ENCODE results near the gene CACNA2D4. TPM values are rescaled to one million over a fixed set of nuclear protein-coding genes. Genes with fewer than 3 reads are reported as not detected.
A peak's percentile ranks its signal among the peaks of the same experiment; 100 is the strongest.

Gene CACNA2D4
- total and polyA plus RNA-seq, 7 donors, result 2.8 to 5.8 (median 3.6) TPM

- H3K9me3 ChIP-seq, result no peaks in the 10 kb centered on the region
- intact Hi-C loops (cut with DNase I), result no loop called here
These were observed 76.8 kb downstream of the CACNA2D4 start for GRCh38 chr12:1841586-1842182.

GRCh38 chr12:1840981-1841425, 77.4 kb downstream of the CACNA2D4 start:
- TF ChIP-seq POLR2AphosphoS5 (IDR thresholded peaks at IDR 0.05) (no peak), EP300 (IDR thresholded peaks at IDR 0.05) (no peak), POLR2A (IDR thresholded peaks at IDR 0.05) (no peak), CTCF (IDR thresholded peaks at IDR 0.05) (no peak)
- no peaks in the 10 kb centered on the region for H3K4me1 ChIP-seq
- 89 to 92% methylated on average over 16 of the region's 16 CpGs for WGBS, 2 donors
- no peak overlapping the region for H3K4me3 ChIP-seq
- no peak overlapping the region for H3K27ac ChIP-seq
- intact Hi-C loops (cut with DNase I), result no loop called here
- H3K9me3 ChIP-seq, result no peaks in the 10 kb centered on the region
- DNase-seq, result peak; percentile 34
- H3K27me3 ChIP-seq, result no peaks in the 10 kb centered on the region
- H3K36me3 ChIP-seq, result no peaks in the 10 kb centered on the region

More at GRCh38 chr12:1841586-1842182, 76.8 kb downstream of the CACNA2D4 start:
- H3K27me3 ChIP-seq, result no peaks in the 10 kb centered on the region
- TF ChIP-seq CTCF (IDR thresholded peaks at IDR 0.05) (no peak), POLR2AphosphoS5 (IDR thresholded peaks at IDR 0.05) (no peak), EP300 (IDR thresholded peaks at IDR 0.05) (no peak), POLR2A (IDR thresholded peaks at IDR 0.05) (no peak)
- peak; percentile 20 for DNase-seq
- H3K36me3 ChIP-seq, result no peaks in the 10 kb centered on the region
- H3K4me3 ChIP-seq, result no peak overlapping the region
- H3K27ac ChIP-seq, result no peak overlapping the region
- WGBS, 2 donors, result 76 to 88% methylated on average over 13 of the region's 13 CpGs
- no peaks in the 10 kb centered on the region for H3K4me1 ChIP-seq

- no peaks in the 10 kb centered on the region for H3K9me3 ChIP-seq
- no peak overlapping the region for H3K4me3 ChIP-seq
- H3K27me3 ChIP-seq, result no peaks in the 10 kb centered on the region
- H3K36me3 ChIP-seq, result no peaks in the 10 kb centered on the region
- no peaks in the 10 kb centered on the region for H3K4me1 ChIP-seq
- WGBS, 2 donors, result 62 to 66% methylated on average over 24 of the region's 24 CpGs
- no peak overlapping the region for H3K27ac ChIP-seq
- DNase-seq, result peak; percentile 52
- TF ChIP-seq POLR2A (IDR thresholded peaks at IDR 0.05), result no peak
- TF ChIP-seq CTCF (IDR thresholded peaks at IDR 0.05), result no peak
- no peak for TF ChIP-seq EP300 (IDR thresholded peaks at IDR 0.05)
- TF ChIP-seq POLR2AphosphoS5 (IDR thresholded peaks at IDR 0.05), result no peak
- intact Hi-C loops (cut with DNase I), result no loop called here
These were observed 78.2 kb downstream of the CACNA2D4 start for GRCh38 chr12:1839956-1840951.

- WGBS, 2 donors, result 91 to 92% methylated on average over 10 of the region's 10 CpGs
- intact Hi-C loops (cut with DNase I), result no loop called here
These were observed 79.0 kb downstream of the CACNA2D4 start for GRCh38 chr12:1839464-1839863.

More at GRCh38 chr12:1839464-1839863, 79.0 kb downstream of the CACNA2D4 start:
- Histone ChIP-seq H3K36me3 (no peaks in the 10 kb centered on the region), H3K4me1 (no peaks in the 10 kb centered on the region), H3K9me3 (no peaks in the 10 kb centered on the region), H3K27me3 (no peaks in the 10 kb centered on the region), H3K27ac (no peak overlapping the region), H3K4me3 (no peak overlapping the region)
- no peak for TF ChIP-seq POLR2A (IDR thresholded peaks at IDR 0.05)
- no peak for TF ChIP-seq EP300 (IDR thresholded peaks at IDR 0.05)
- no peak for TF ChIP-seq CTCF (IDR thresholded peaks at IDR 0.05)
- no peak for TF ChIP-seq POLR2AphosphoS5 (IDR thresholded peaks at IDR 0.05)
- DNase-seq, result peak; percentile 46

All from sigmoid colon (tissue), 7 donors.